Measurements from ENCODE around the gene TEAD1. TPM values are rescaled to one million over a fixed set of nuclear protein-coding genes. Genes with fewer than 3 reads are reported as not detected.

TEAD1 gene
- polyA plus RNA-seq, 1 experiment = 113 TPM

DNA sequence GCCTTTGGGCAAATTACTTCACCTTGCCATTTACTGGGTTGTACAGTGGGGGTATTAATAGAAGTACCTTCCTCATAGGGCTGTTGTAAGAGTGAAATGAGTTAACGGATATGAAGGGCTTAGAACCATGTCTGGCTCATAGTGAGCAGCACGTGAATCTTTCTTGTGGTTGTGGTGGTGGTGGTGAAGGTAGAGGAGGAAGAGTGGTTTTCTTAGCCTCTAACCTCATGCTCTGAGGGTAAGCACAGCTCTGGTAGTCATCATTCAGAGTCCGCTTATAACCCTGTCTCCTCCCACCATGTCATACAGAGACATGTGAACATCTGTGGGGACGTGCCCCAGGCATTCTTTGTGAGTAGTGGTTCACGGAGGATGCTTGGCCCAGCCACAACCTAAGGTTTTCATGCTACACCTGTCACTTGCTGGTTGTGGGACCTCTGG is 43.6 kb downstream of the TEAD1 start:
- TF ChIP-seq, protein P1, sequence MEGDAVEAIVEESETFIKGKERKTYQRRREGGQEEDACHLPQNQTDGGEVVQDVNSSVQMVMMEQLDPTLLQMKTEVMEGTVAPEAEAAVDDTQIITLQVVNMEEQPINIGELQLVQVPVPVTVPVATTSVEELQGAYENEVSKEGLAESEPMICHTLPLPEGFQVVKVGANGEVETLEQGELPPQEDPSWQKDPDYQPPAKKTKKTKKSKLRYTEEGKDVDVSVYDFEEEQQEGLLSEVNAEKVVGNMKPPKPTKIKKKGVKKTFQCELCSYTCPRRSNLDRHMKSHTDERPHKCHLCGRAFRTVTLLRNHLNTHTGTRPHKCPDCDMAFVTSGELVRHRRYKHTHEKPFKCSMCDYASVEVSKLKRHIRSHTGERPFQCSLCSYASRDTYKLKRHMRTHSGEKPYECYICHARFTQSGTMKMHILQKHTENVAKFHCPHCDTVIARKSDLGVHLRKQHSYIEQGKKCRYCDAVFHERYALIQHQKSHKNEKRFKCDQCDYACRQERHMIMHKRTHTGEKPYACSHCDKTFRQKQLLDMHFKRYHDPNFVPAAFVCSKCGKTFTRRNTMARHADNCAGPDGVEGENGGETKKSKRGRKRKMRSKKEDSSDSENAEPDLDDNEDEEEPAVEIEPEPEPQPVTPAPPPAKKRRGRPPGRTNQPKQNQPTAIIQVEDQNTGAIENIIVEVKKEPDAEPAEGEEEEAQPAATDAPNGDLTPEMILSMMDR (IDR thresholded peaks at IDR 0.05; ENCODE audit: low read depth, low read length) = no peak
- ChIA-PET CTCF (no interaction called here), POLR2A (no interaction called here)
- no peak overlapping the region for H3K27ac ChIP-seq (ENCODE audit: low read depth, low read length)
- no peak overlapping the region for H3K4me3 ChIP-seq (ENCODE audit: low read depth, low read length)
- no peaks in the 10 kb centered on the region for H3K9me3 ChIP-seq (ENCODE audit: control insufficient read depth, insufficient read depth, low read length)
- DNase-seq (ENCODE audit: low read depth, low spot score) = no peak
- H3K27me3 ChIP-seq (ENCODE audit: control insufficient read depth, insufficient read depth, low read length) = no peaks in the 10 kb centered on the region

DNA sequence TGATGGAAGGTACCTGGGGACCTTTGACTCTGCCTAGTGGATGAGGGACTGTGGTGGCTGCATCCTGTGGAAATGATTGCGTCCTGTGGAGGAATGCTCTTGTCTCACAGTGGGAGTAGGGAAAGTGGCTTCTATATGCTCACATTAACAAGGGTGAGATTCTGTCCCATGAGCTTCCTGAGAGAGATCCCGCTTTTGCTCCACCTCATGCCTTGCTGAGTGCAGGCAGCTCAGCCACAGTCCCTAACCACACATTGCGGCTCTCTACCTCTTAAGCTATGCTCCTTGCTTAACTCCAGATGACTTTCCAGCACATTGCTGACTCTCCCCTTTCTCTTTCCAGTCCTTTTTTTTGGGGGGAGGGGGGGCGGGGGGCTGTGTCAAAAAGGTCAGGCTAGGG is 45.0 kb downstream of the TEAD1 start:
- DNase-seq (ENCODE audit: low read depth, low spot score) = no peak
- POLR2A ChIA-PET = no interaction called here
- TF ChIP-seq, protein P1 (IDR thresholded peaks at IDR 0.05; ENCODE audit: low read depth, low read length) = no peak
- no peak overlapping the region for H3K27ac ChIP-seq (ENCODE audit: low read depth, low read length)
- CTCF ChIA-PET = interaction anchor here (0.6 to 1.2 kb wide), 2 partner anchors 27 to 109 kb away, joined by 4 to 10 read pairs; no protein-coding TSS in a partner anchor
- H3K9me3 ChIP-seq (ENCODE audit: control insufficient read depth, insufficient read depth, low read length) = no peaks in the 10 kb centered on the region
- no peak overlapping the region for H3K4me3 ChIP-seq (ENCODE audit: low read depth, low read length)
- no peaks in the 10 kb centered on the region for H3K27me3 ChIP-seq (ENCODE audit: control insufficient read depth, insufficient read depth, low read length)

DNA sequence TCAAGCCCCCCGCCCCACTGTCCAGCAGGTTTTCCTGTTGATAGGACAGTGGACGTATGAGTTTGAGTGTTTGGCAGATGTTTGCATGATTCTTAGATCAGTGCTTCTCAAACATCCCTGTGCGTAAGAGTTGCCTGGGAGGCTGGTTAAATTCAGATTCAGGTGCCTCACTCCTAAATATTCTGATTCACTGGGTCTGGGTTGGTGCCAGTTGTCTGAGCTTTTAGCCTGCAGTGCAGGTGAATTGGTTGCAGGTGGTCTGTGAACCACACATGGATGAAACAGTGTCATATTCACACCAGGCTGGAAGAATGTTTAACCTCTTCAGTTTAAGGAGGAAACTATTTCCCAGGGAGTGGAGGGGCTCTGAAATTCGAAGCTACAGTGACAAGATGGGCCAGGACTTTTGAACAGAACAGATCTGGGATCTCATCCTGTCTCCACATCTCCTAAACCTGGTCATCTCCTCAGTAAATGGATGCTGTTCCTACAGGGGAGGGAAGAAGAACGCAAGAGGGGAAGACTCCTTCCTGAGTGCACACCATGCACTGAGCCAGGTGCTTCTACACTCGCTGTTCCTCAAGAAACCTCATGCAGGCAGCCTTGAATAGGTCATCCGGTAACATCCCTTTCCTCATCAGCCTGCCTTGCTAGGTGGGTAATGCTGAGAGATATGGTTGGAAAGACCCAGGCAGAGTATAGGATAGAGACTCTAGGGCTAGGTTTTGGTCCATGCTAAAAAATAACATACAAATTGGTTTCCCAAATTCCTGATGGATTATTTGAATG is 47.8 kb downstream of the TEAD1 start:
- Histone ChIP-seq H3K4me3 (ENCODE audit: low read depth, low read length) (no peak overlapping the region), H3K27ac (ENCODE audit: low read depth, low read length) (no peak overlapping the region), H3K9me3 (ENCODE audit: control insufficient read depth, insufficient read depth, low read length) (no peaks in the 10 kb centered on the region), H3K27me3 (ENCODE audit: control insufficient read depth, insufficient read depth, low read length) (no peaks in the 10 kb centered on the region)
- ChIA-PET CTCF (interaction anchor here (1.5 kb wide), 1 partner anchor 391 kb away, joined by 6 read pairs; no protein-coding TSS in a partner anchor), POLR2A (no interaction called here)
- DNase-seq (ENCODE audit: low read depth, low spot score) = no peak
- TF ChIP-seq, protein P1 (IDR thresholded peaks at IDR 0.05; ENCODE audit: low read depth, low read length) = no peak

DNA sequence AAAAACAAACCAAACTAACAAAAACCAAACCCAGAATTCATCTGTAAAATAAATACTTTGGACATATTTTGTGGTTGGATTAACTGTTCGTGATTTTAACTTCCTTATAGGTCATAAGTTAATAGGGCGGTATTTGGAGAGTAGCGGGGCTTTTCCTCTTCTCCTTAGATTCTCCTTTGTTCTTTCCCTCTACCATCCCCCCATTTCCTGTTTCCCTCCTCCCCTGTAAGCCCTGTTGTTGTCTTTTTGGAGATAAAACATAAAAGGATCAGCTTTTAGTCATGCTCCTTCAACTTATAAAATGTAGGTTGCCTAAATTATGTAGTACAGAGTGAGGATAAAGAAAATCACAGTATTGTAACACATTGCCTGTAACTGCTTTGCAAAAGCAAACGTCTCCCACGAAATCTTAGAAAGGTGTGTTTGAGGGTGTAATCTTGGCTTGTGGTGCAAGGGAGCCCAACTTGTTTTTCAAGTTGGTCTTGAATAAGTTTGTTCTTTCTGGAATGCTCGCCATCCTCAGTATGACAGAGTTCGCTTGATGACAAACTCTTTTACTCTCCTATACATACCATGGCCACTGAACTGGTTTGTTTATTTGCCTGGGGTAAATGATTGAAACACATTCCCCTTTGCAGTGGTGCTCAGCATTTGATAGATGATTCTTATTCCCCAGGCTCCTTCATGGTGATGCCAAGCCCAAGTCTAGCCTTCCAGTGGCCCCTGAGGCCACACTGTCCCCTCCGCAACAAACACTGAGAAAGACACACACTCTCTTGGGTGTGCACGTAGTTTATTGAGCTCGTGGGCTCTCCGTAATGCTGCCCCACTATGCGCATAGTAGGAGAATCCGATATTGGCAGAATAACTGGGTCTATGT is 49.4 kb downstream of the TEAD1 start:
- ChIA-PET POLR2A (interaction anchor here (0.6 to 0.9 kb wide), 2 partner anchors 69 to 117 kb away, joined by 3 to 6 read pairs; no protein-coding TSS in a partner anchor), CTCF (no interaction called here)
- TF ChIP-seq, protein P1 (IDR thresholded peaks at IDR 0.05; ENCODE audit: low read depth, low read length) = no peak
- DNase-seq (ENCODE audit: low read depth, low spot score) = no peak
- H3K9me3 ChIP-seq (ENCODE audit: control insufficient read depth, insufficient read depth, low read length) = no peaks in the 10 kb centered on the region
- no peak overlapping the region for H3K4me3 ChIP-seq (ENCODE audit: low read depth, low read length)
- H3K27me3 ChIP-seq (ENCODE audit: control insufficient read depth, insufficient read depth, low read length) = no peaks in the 10 kb centered on the region
- H3K27ac ChIP-seq (ENCODE audit: low read depth, low read length) = no peak overlapping the region

Measured in AG04450 (cell line).